Body of pancreas (tissue), 4 donors: Measurements from ENCODE around the gene FCHSD2.

Experiments
- POLR2A ChIP-seq, 3 donors: fragments of 450-650 bp; IDR thresholded peaks; one replicate each; pipeline ENCODE4 v1.6.1; 2016; ENCODE audit warnings: antibody characterized with exemption in 3 of 3, mild to moderate bottlenecking in 2 of 3
- TF ChIP-seq, protein P1 (sequence below), 7 experiments: fragments of 450-650 bp in 4 of 7; fragments of 200-600 bp in 3 of 7; sonication (generic) in 3 of 7; IDR thresholded peaks; one replicate each; pipeline ENCODE4 v1.5.1; 2016 to 2019; ENCODE audit warnings: antibody characterized with exemption in 7 of 7

DNA sequence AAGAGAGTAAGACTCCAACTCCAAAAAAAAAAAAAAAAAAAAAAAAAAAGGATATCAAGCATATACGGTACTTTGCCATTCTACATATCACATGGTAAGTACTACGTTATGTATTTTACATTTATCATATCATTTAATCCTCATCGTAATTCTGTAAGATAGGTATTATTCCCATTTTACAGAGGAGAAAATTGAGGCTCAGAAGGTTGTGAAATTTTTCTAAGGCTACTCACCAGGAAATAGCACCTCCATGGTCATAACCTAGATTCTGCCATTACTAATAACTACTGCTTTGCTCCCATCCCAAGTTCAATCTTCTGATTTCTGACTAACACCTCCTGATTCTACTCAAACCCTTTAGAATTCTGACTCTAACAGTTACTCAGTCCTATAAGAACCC, 138.0 kb downstream of the FCHSD2 start:
- TF ChIP-seq, protein P1, sequence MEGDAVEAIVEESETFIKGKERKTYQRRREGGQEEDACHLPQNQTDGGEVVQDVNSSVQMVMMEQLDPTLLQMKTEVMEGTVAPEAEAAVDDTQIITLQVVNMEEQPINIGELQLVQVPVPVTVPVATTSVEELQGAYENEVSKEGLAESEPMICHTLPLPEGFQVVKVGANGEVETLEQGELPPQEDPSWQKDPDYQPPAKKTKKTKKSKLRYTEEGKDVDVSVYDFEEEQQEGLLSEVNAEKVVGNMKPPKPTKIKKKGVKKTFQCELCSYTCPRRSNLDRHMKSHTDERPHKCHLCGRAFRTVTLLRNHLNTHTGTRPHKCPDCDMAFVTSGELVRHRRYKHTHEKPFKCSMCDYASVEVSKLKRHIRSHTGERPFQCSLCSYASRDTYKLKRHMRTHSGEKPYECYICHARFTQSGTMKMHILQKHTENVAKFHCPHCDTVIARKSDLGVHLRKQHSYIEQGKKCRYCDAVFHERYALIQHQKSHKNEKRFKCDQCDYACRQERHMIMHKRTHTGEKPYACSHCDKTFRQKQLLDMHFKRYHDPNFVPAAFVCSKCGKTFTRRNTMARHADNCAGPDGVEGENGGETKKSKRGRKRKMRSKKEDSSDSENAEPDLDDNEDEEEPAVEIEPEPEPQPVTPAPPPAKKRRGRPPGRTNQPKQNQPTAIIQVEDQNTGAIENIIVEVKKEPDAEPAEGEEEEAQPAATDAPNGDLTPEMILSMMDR (IDR thresholded peaks at IDR 0.05) = no peak
- no peak for TF ChIP-seq POLR2A (IDR thresholded peaks at IDR 0.05)
